Loucy (cell line): ENCODE results near the gene EHD2.
"Not testable (repeated sequence)": the region's sequence is repeated elsewhere in the genome, so short reads cannot be mapped to it uniquely, and the experiment has no call there.

Experiments used
- H2AFZ ChIP-seq: fragments of 200-600 bp; sonication (generic); 2 replicates; pipeline ENCODE4 v1.6.0; 2016; ENCODE audit warnings: antibody characterized with exemption, mild to moderate bottlenecking, low read length, moderate library complexity
- H3F3A ChIP-seq: fragments of 200-600 bp; 2 replicates; pipeline ENCODE4 v1.6.0; 2016; ENCODE audit warnings: antibody characterized with exemption, low read depth, mild to moderate bottlenecking
- H3K27me3 ChIP-seq: fragments of 200-600 bp; sonication (generic); 2 replicates; pipeline ENCODE4 v1.6.1; 2014; ENCODE audit warnings: low read length, mild to moderate bottlenecking; ENCODE audit not compliant: insufficient read depth, poor library complexity, severe bottlenecking
- H3K36me3 ChIP-seq: fragments of 200-600 bp; sonication (generic); 2 replicates; pipeline ENCODE4 v1.6.1; 2016; ENCODE audit warnings: low read length; ENCODE audit not compliant: insufficient read depth
- H3K4me1 ChIP-seq: fragments of 200-600 bp; sonication (generic); 2 replicates; pipeline ENCODE4 v1.5.1; 2014; ENCODE audit warnings: low read length, mild to moderate bottlenecking; ENCODE audit not compliant: insufficient read depth, poor library complexity, severe bottlenecking
- H3K4me2 ChIP-seq: fragments of 200-600 bp; sonication (generic); 2 replicates; pipeline ENCODE4 v1.6.0; 2014; ENCODE audit warnings: antibody characterized with exemption, low read length, low read depth, mild to moderate bottlenecking; ENCODE audit not compliant: poor library complexity, severe bottlenecking
- H3K4me3 ChIP-seq: fragments of 200-600 bp; sonication (generic); 2 replicates; pipeline ENCODE4 v1.5.1; 2014; ENCODE audit warnings: low read length, mild to moderate bottlenecking, mixed read lengths; ENCODE audit not compliant: poor library complexity, severe bottlenecking
- H3K79me2 ChIP-seq: fragments of 200-600 bp; sonication (generic); 2 replicates; pipeline ENCODE4 v1.6.1; 2014; ENCODE audit warnings: low read length; ENCODE audit not compliant: insufficient read depth
- H3K9ac ChIP-seq: fragments of 200-600 bp; sonication (generic); 2 replicates; pipeline ENCODE4 v1.6.0; 2014; ENCODE audit warnings: mild to moderate bottlenecking, low read depth, low read length, moderate library complexity; ENCODE audit not compliant: poor library complexity, severe bottlenecking
- H3K9me2 ChIP-seq: fragments of 200-600 bp; sonication (generic); replicated peaks from 2 replicates; pipeline ENCODE4 v1.6.1; 2016; ENCODE audit warnings: low read depth, low read length, mixed read lengths
- H3K9me3 ChIP-seq: fragments of 200-600 bp; sonication (generic); 2 replicates; pipeline ENCODE4 v1.6.1; 2014; ENCODE audit warnings: mild to moderate bottlenecking, antibody characterized with exemption, low read length, low read depth; ENCODE audit not compliant: insufficient read depth
- H4K20me1 ChIP-seq: fragments of 200-600 bp; sonication (generic); 2 replicates; pipeline ENCODE4 v1.6.0; 2014; ENCODE audit warnings: antibody characterized with exemption, low read length, mild to moderate bottlenecking; ENCODE audit not compliant: insufficient read depth, poor library complexity, severe bottlenecking
- CTCF ChIP-seq: fragments of 200-600 bp; sonication (generic); conservative IDR thresholded peaks from 2 replicates; pipeline ENCODE4 v1.5.1; 2014; ENCODE audit warnings: mild to moderate bottlenecking, antibody characterized with exemption, low read length
- EZH2phosphoT487 ChIP-seq: fragments of 200-600 bp; IDR thresholded peaks from 2 replicates; pipeline ENCODE4 v1.6.1; 2018; ENCODE audit warnings: antibody characterized with exemption, mild to moderate bottlenecking, moderate library complexity, borderline replicate concordance

EHD2 gene

GRCh38 chr19:47713046-47714021 lies at the start of gene EHD2:
Gene EHD2, plus strand, starts transcription at chr19:47713422. Its CDS starts 3,191 bp downstream, at chr19:47716613.
- Histone ChIP-seq H3K9ac (peak within 1 kb of the TSS; percentile 44), H2AFZ (peak within 1 kb of the TSS; percentile 22; the same call in 1 of the 2 replicates), H3K9me2 (no peaks in the 10 kb centered on the region), H4K20me1 (no peaks in the 10 kb centered on the region), H3K4me2 (peak within 1 kb of the TSS; percentile 25), H3K36me3 (no peaks in the 10 kb centered on the region), H3K79me2 (no peaks in the 10 kb centered on the region), H3K4me1 (no peaks in the 10 kb centered on the region), H3K4me3 (peak within 1 kb of the TSS; percentile 59), H3K9me3 (no peaks in the 10 kb centered on the region), H3F3A (no peaks in the 10 kb centered on the region), H3K27me3 (no peaks in the 10 kb centered on the region)
- TF ChIP-seq EZH2phosphoT487 (no peak), CTCF (peak; percentile 68)

- Histone ChIP-seq H3K9me2 (no peaks in the 10 kb centered on the region), H3K27me3 (no peaks in the 10 kb centered on the region), H2AFZ (no peak overlapping the region), H3K79me2 (peaks cover 47% of the 10 kb centered on the region; the same call in 1 of the 2 replicates), H3F3A (no peaks in the 10 kb centered on the region), H3K4me2 (no peak overlapping the region), H3K9ac (no peak overlapping the region), H3K4me3 (no peak overlapping the region), H4K20me1 (peaks cover 9% of the 10 kb centered on the region), H3K36me3 (no peaks in the 10 kb centered on the region), H3K9me3 (no peaks in the 10 kb centered on the region), H3K4me1 (peaks cover 6% of the 10 kb centered on the region)
- TF ChIP-seq CTCF (no peak), EZH2phosphoT487 (no peak)
Measured at GRCh38 chr19:47663435-47663910, 49.7 kb upstream of the EHD2 start.

GRCh38 chr19:47663911-47664771 lies 49.1 kb upstream of the EHD2 start:
- no peaks in the 10 kb centered on the region for H3F3A ChIP-seq
- no peaks in the 10 kb centered on the region for H3K27me3 ChIP-seq
- peaks cover 10% of the 10 kb centered on the region for H4K20me1 ChIP-seq
- no peaks in the 10 kb centered on the region for H3K9me2 ChIP-seq
- no peak overlapping the region for H3K9ac ChIP-seq
- H3K9me3 ChIP-seq, result no peaks in the 10 kb centered on the region
- TF ChIP-seq CTCF, result no peak
- H3K4me1 ChIP-seq, result peaks cover 6% of the 10 kb centered on the region
- no peak overlapping the region for H2AFZ ChIP-seq
- no peak overlapping the region for H3K4me3 ChIP-seq
- H3K79me2 ChIP-seq, result peaks cover 40% of the 10 kb centered on the region; the same call in 1 of the 2 replicates
- H3K4me2 ChIP-seq, result no peak overlapping the region
- H3K36me3 ChIP-seq, result no peaks in the 10 kb centered on the region

- not testable (repeated sequence) for H3K27me3 ChIP-seq, H3K9me3 ChIP-seq, H3K4me1 ChIP-seq, H3K4me2 ChIP-seq, H3K4me3 ChIP-seq, H3K9me2 ChIP-seq, H2AFZ ChIP-seq, H3F3A ChIP-seq, H3K9ac ChIP-seq, H4K20me1 ChIP-seq
- Histone ChIP-seq H3K79me2 (peaks cover 20% of the 10 kb centered on the region; the same call in 1 of the 2 replicates), H3K36me3 (peaks cover 16% of the 10 kb centered on the region; the same call in 1 of the 2 replicates)
Measured at GRCh38 chr19:47668556-47668955, 44.7 kb upstream of the EHD2 start.
